Neural progenitor cell (in vitro differentiated cells): ENCODE results near the gene MTNR1A. TPM values are rescaled to one million over a fixed set of nuclear protein-coding genes. Genes with fewer than 3 reads are reported as not detected.
"Not testable (repeated sequence)": the region's sequence is repeated elsewhere in the genome, so short reads cannot be mapped to it uniquely, and the experiment has no call there.

Source experiments
- DNase-seq: peaks from one replicate; pipeline ENCODE4 v3.0.0-alpha.2; 2016; ENCODE audit warnings: low spot score
- H2AFZ ChIP-seq: fragments of 200-600 bp; sonication (generic); replicated peaks from 2 replicates; pipeline ENCODE4 v1.6.1; 2016; ENCODE audit warnings: antibody characterized with exemption
- H3F3A ChIP-seq: fragments of 200-600 bp; sonication (generic); 2 replicates; pipeline ENCODE4 v1.6.1; 2016; ENCODE audit warnings: antibody characterized with exemption, low read depth
- H3K27ac ChIP-seq: fragments of 200-600 bp; sonication (generic); 2 replicates; pipeline ENCODE4 v1.5.1; 2016; ENCODE audit warnings: mild to moderate bottlenecking
- H3K27me3 ChIP-seq: fragments of 200-600 bp; sonication (generic); 2 replicates; pipeline ENCODE4 v1.6.1; 2016; ENCODE audit warnings: mild to moderate bottlenecking, moderate library complexity
- H3K36me3 ChIP-seq: fragments of 200-600 bp; sonication (generic); 2 replicates; pipeline ENCODE4 v1.5.1; 2016
- H3K4me1 ChIP-seq: fragments of 200-600 bp; sonication (generic); 2 replicates; pipeline ENCODE4 v1.6.1; 2016; ENCODE audit warnings: mixed run types
- H3K4me2 ChIP-seq: fragments of 200-600 bp; sonication (generic); 2 replicates; pipeline ENCODE4 v1.6.1; 2016
- H3K4me3 ChIP-seq: fragments of 200-600 bp; sonication (generic); 2 replicates; pipeline ENCODE4 v1.5.1; 2016
- H3K79me2 ChIP-seq: fragments of 200-600 bp; sonication (generic); 2 replicates; pipeline ENCODE4 v1.6.1; 2016; ENCODE audit warnings: low read depth
- H3K9ac ChIP-seq: fragments of 200-600 bp; sonication (generic); 2 replicates; pipeline ENCODE4 v1.6.1; 2016
- H3K9me3 ChIP-seq: fragments of 200-600 bp; sonication (generic); 2 replicates; pipeline ENCODE4 v1.5.1; 2016; ENCODE audit warnings: low read depth
- H4K20me1 ChIP-seq: fragments of 200-600 bp; sonication (generic); 2 replicates; pipeline ENCODE4 v1.6.1; 2016; ENCODE audit warnings: low read depth
- H3K27ac Mint-ChIP-seq: 3 replicates; pipeline ENCODE4 v1.8.0; 2021; ENCODE audit warnings: mixed read lengths
- H3K27me3 Mint-ChIP-seq: 2 replicates; pipeline ENCODE4 v1.8.0; 2022; ENCODE audit warnings: low read depth, mild to moderate bottlenecking, inconsistent platforms, moderate library complexity, mixed read lengths; ENCODE audit not compliant: insufficient read depth
- H3K36me3 Mint-ChIP-seq: 3 replicates; pipeline ENCODE4 v1.8.0; 2021; ENCODE audit warnings: mixed read lengths
- H3K4me1 Mint-ChIP-seq: 3 replicates; pipeline ENCODE4 v1.8.0; 2021; ENCODE audit warnings: mixed read lengths
- H3K4me3 Mint-ChIP-seq: 3 replicates; pipeline ENCODE4 v1.8.0; 2021; ENCODE audit warnings: mild to moderate bottlenecking, moderate library complexity, mixed read lengths
- H3K9me3 Mint-ChIP-seq: 3 replicates; pipeline ENCODE4 v1.8.0; 2020; ENCODE audit warnings: mixed read lengths
- EZH2 ChIP-seq: fragments of 200-600 bp; sonication (generic); IDR thresholded peaks from 2 replicates; pipeline ENCODE4 v1.6.1; 2017; ENCODE audit warnings: antibody characterized with exemption, mild to moderate bottlenecking, moderate library complexity
- EZH2phosphoT487 ChIP-seq: fragments of 200-600 bp; sonication (generic); IDR thresholded peaks from 2 replicates; pipeline ENCODE4 v1.6.1; 2017; ENCODE audit warnings: antibody characterized with exemption
- total RNA-seq: library from RNA; depleted of rRNA; stranded (reverse); fragments of >200 nt; gene quantifications from 2 replicates; pipeline ENCODE4 v1.2.3, GENCODE V29; 2015; ENCODE audit warnings: low replicate concordance
- TF ChIP-seq, protein P1 (sequence below): fragments of 200-600 bp; sonication (generic); IDR thresholded peaks from 2 replicates; pipeline ENCODE4 v1.5.1; 2017; ENCODE audit warnings: antibody characterized with exemption, mild to moderate bottlenecking

Gene MTNR1A
- total RNA-seq, 1 donor from 2014 or later = 0.43 TPM

- Histone ChIP-seq H3K27ac (no peak overlapping the region), H3K9me3 (no peaks in the 10 kb centered on the region), H3K4me3 (no peak overlapping the region), H3K36me3 (no peaks in the 10 kb centered on the region), H2AFZ (no peak overlapping the region), H4K20me1 (no peaks in the 10 kb centered on the region), H3K27me3 (no peaks in the 10 kb centered on the region), H3K79me2 (no peaks in the 10 kb centered on the region), H3K4me1 (no peaks in the 10 kb centered on the region), H3K4me2 (no peak overlapping the region), H3K9ac (no peak overlapping the region), H3F3A (no peaks in the 10 kb centered on the region)
- H3K4me1 Mint-ChIP-seq = no peaks in the 10 kb centered on the region
- no peak overlapping the region for H3K27ac Mint-ChIP-seq
- no peak for DNase-seq
- no peak overlapping the region for H3K4me3 Mint-ChIP-seq
- TF ChIP-seq EZH2 = no peak
- no peak for TF ChIP-seq EZH2phosphoT487
- TF ChIP-seq, protein P1, sequence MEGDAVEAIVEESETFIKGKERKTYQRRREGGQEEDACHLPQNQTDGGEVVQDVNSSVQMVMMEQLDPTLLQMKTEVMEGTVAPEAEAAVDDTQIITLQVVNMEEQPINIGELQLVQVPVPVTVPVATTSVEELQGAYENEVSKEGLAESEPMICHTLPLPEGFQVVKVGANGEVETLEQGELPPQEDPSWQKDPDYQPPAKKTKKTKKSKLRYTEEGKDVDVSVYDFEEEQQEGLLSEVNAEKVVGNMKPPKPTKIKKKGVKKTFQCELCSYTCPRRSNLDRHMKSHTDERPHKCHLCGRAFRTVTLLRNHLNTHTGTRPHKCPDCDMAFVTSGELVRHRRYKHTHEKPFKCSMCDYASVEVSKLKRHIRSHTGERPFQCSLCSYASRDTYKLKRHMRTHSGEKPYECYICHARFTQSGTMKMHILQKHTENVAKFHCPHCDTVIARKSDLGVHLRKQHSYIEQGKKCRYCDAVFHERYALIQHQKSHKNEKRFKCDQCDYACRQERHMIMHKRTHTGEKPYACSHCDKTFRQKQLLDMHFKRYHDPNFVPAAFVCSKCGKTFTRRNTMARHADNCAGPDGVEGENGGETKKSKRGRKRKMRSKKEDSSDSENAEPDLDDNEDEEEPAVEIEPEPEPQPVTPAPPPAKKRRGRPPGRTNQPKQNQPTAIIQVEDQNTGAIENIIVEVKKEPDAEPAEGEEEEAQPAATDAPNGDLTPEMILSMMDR = no peak
- H3K27me3 Mint-ChIP-seq = peaks cover 5% of the 10 kb centered on the region
- no peaks in the 10 kb centered on the region for H3K9me3 Mint-ChIP-seq
- H3K36me3 Mint-ChIP-seq = no peaks in the 10 kb centered on the region
Measured at GRCh38 chr4:186534056-186534455, 21.3 kb downstream of the MTNR1A start.

DNA sequence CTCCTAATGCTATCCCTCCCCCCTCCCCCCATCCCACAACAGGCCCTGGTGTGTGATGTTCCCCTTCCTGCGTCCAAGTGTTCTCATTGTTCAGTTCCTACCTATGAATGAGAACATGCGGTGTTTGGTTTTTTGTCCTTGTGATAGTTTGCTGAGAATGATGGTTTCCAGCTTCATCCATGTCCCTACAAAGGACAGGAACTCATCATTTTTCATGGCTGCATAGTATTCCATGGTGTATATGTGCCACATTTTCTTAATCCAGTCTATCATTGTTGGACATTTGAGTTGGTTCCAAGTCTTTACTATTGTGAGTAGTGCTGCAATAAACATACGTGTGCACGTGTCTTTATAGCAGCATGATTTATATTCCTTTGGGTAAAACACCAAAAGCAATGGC is 31.4 kb downstream of the MTNR1A start:
- H3K4me2 ChIP-seq, H3K27ac ChIP-seq, H3K79me2 ChIP-seq, H3K9me3 Mint-ChIP-seq, H3K4me1 ChIP-seq, H3K4me3 Mint-ChIP-seq, H3K9me3 ChIP-seq, H3K27me3 Mint-ChIP-seq, H2AFZ ChIP-seq, H3K27ac Mint-ChIP-seq, DNase-seq, H4K20me1 ChIP-seq, H3K4me1 Mint-ChIP-seq, H3K9ac ChIP-seq, H3K4me3 ChIP-seq, H3K27me3 ChIP-seq, H3F3A ChIP-seq, H3K36me3 ChIP-seq, H3K36me3 Mint-ChIP-seq: not testable (repeated sequence)

DNA sequence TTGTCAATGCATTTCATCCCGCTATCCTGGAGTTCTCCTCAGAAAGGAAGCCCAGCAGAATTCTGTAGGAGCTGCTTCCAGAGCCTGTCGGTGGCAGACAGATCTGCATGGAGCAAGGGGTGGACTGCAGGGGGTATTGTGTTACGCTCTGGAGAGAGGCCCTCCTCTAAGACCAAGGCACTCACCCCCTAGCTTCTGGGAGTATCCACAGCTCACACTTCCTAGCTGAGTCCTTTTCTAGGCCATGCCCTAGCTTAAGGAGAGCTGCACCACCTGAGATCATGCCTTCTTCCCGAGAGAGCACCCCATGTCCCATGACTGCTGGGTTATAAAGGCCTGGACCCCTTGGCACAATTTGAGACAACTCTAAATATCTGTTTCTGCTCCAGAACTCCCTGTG is 39.1 kb downstream of the MTNR1A start:
- H3K27me3 ChIP-seq = no peaks in the 10 kb centered on the region

GRCh38 chr4:186514271-186514950 is 41.0 kb downstream of the MTNR1A start:
- Histone ChIP-seq H3K79me2 (no peaks in the 10 kb centered on the region), H4K20me1 (no peaks in the 10 kb centered on the region), H3K9ac (no peak overlapping the region), H3K27ac (no peak overlapping the region), H3K27me3 (no peaks in the 10 kb centered on the region), H2AFZ (no peak overlapping the region), H3K36me3 (no peaks in the 10 kb centered on the region), H3K4me1 (no peaks in the 10 kb centered on the region), H3F3A (no peaks in the 10 kb centered on the region), H3K9me3 (no peaks in the 10 kb centered on the region), H3K4me2 (no peak overlapping the region), H3K4me3 (no peak overlapping the region)
- no peak overlapping the region for H3K27ac Mint-ChIP-seq
- H3K9me3 Mint-ChIP-seq = peaks cover 6% of the 10 kb centered on the region
- TF ChIP-seq, protein P1 = no peak
- TF ChIP-seq EZH2phosphoT487 (no peak), EZH2 (no peak)
- DNase-seq = no peak
- H3K36me3 Mint-ChIP-seq = no peaks in the 10 kb centered on the region
- H3K4me1 Mint-ChIP-seq = no peaks in the 10 kb centered on the region
- no peak overlapping the region for H3K4me3 Mint-ChIP-seq
- H3K27me3 Mint-ChIP-seq = peaks cover 3% of the 10 kb centered on the region

More for the DNA sequence above, 39.1 kb downstream of the MTNR1A start:
- no peaks in the 10 kb centered on the region for H3F3A ChIP-seq
- TF ChIP-seq, protein P1 = no peak
- TF ChIP-seq EZH2 = no peak
- no peak for TF ChIP-seq EZH2phosphoT487
- H2AFZ ChIP-seq = no peak overlapping the region
- H3K9ac ChIP-seq = no peak overlapping the region
- no peak overlapping the region for H3K4me2 ChIP-seq
- Mint-ChIP-seq H3K27me3 (peaks cover 5% of the 10 kb centered on the region), H3K36me3 (no peaks in the 10 kb centered on the region), H3K27ac (no peak overlapping the region), H3K4me1 (no peaks in the 10 kb centered on the region), H3K9me3 (peaks cover 2% of the 10 kb centered on the region), H3K4me3 (no peak overlapping the region)
- no peak for DNase-seq
- no peaks in the 10 kb centered on the region for H4K20me1 ChIP-seq
- H3K36me3 ChIP-seq = no peaks in the 10 kb centered on the region
- H3K4me3 ChIP-seq = no peak overlapping the region
- H3K27ac ChIP-seq = no peak overlapping the region
- no peaks in the 10 kb centered on the region for H3K9me3 ChIP-seq
- H3K4me1 ChIP-seq = no peaks in the 10 kb centered on the region
- H3K79me2 ChIP-seq = no peaks in the 10 kb centered on the region

GRCh38 chr4:186504771-186505170 is 50.6 kb downstream of the MTNR1A start:
- H3K4me2 ChIP-seq, H3K27me3 ChIP-seq, H3K36me3 ChIP-seq, H3K4me1 ChIP-seq, H2AFZ ChIP-seq, DNase-seq, H3K36me3 Mint-ChIP-seq, H3F3A ChIP-seq, H3K4me3 ChIP-seq, H3K27ac Mint-ChIP-seq, H3K27ac ChIP-seq, H3K79me2 ChIP-seq, H3K27me3 Mint-ChIP-seq, H3K4me1 Mint-ChIP-seq, H4K20me1 ChIP-seq, H3K9ac ChIP-seq, H3K4me3 Mint-ChIP-seq, H3K9me3 ChIP-seq: not testable (repeated sequence)
- peaks cover 11% of the 10 kb centered on the region for H3K9me3 Mint-ChIP-seq
